ENCODE data around the gene ARHGAP6.
"Not testable (repeated sequence)": the region's sequence is repeated elsewhere in the genome, so short reads cannot be mapped to it uniquely, and the experiment has no call there.

The ARHGAP6 gene

DNA sequence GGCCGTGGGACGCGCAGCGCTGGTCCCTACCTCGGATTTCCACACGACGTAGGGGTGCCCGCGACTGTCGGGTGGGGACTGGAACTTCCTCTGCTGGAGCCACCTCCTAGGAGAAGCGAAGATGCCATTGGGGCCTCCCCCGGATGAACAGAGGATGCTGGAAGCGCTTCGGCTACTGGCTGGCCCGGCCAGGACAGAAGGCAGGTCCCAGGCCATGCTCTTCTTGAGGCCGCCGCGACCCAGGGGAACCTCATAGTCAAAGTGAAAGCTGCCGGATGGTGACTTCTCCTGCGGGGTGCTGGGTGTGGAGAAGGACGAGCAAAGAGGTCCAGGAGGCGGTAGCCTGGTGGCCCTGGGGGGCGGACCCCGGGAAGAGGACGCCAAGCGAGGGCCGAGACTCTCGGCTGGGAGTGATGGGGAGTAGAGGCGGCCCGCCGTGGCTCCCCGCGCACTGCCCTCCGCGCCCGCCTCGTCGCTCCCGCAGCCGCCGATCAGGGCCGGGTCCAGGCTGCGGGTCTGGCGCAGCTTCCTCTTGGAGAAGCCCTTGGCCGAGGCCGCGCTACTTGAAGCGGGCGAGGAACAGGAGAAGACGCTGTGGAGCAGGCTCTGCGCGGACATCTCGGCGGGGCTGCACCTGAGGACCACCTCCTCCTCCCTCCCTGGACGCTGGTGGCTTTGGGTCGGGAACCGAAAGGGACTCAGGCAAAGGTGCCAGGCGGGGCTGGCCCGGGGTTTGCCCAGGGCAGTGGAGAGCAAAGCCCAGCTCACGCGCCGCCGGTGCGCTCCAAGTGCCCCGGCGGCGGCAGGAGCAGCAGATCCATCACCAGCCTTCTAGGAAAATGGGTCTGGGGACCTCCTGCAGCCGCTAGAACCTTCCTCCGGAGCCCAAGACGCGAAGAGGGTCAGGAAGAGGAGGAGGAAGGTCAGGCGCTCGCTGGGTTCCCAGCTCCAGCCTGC lies 1.2 kb downstream of the ARHGAP6 start:
- no peaks in the 10 kb centered on the region for H3K36me3 Mint-ChIP-seq
- peak overlapping the region; percentile 30 for H3K4me3 Mint-ChIP-seq
- H3K27me3 Mint-ChIP-seq, result peaks cover 24% of the 10 kb centered on the region
- peaks cover 11% of the 10 kb centered on the region for H3K4me1 Mint-ChIP-seq
- H3K27ac Mint-ChIP-seq, result no peak overlapping the region
- no peaks in the 10 kb centered on the region for H3K9me3 Mint-ChIP-seq

GRCh38 chrX:11663875-11664210 lies 1.9 kb downstream of the ARHGAP6 start:
- Mint-ChIP-seq H3K36me3 (no peaks in the 10 kb centered on the region), H3K4me1 (peaks cover 11% of the 10 kb centered on the region), H3K9me3 (no peaks in the 10 kb centered on the region), H3K27me3 (peaks cover 24% of the 10 kb centered on the region), H3K4me3 (no peak overlapping the region), H3K27ac (no peak overlapping the region)

GRCh38 chrX:11655282-11656015 lies 10.3 kb downstream of the ARHGAP6 start:
- Mint-ChIP-seq H3K27me3 (peaks cover 3% of the 10 kb centered on the region), H3K36me3 (no peaks in the 10 kb centered on the region), H3K4me3 (no peak overlapping the region), H3K9me3 (no peaks in the 10 kb centered on the region), H3K4me1 (no peaks in the 10 kb centered on the region), H3K27ac (no peak overlapping the region)

- no peak overlapping the region for H3K27ac Mint-ChIP-seq
- no peaks in the 10 kb centered on the region for H3K4me1 Mint-ChIP-seq
- H3K9me3 Mint-ChIP-seq, result no peaks in the 10 kb centered on the region
- no peaks in the 10 kb centered on the region for H3K27me3 Mint-ChIP-seq
- H3K36me3 Mint-ChIP-seq, result no peaks in the 10 kb centered on the region
- H3K4me3 Mint-ChIP-seq, result no peak overlapping the region
Measured at GRCh38 chrX:11648705-11649519, 16.8 kb downstream of the ARHGAP6 start.

DNA sequence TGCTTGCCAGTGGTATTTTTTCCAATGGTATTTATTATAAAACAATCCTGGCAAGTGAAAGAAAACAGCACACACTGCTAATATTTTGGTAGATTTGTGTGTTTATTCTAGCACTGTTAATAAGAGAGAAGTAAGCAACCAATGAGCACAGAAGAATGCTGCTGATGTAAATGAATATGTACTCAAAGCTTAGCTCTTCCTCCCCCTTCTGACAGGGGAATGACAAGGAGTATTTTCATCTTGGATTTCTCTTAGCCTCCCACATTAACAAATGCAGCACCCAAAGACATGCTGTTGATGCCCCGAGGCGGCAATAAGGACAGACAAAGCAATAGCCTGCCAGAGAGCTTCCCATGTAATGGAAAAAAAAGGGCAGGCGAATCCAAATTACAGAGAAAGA lies 18.6 kb downstream of the ARHGAP6 start:
- no peaks in the 10 kb centered on the region for H3K9me3 Mint-ChIP-seq
- peaks cover 3% of the 10 kb centered on the region for H3K27me3 Mint-ChIP-seq
- no peaks in the 10 kb centered on the region for H3K36me3 Mint-ChIP-seq
- no peak overlapping the region for H3K4me3 Mint-ChIP-seq
- no peak overlapping the region for H3K27ac Mint-ChIP-seq
- H3K4me1 Mint-ChIP-seq, result no peaks in the 10 kb centered on the region

- H3K9me3 Mint-ChIP-seq, result no peaks in the 10 kb centered on the region
- no peak overlapping the region for H3K27ac Mint-ChIP-seq
- H3K4me3 Mint-ChIP-seq, result no peak overlapping the region
- H3K27me3 Mint-ChIP-seq, result peaks cover 7% of the 10 kb centered on the region
- H3K4me1 Mint-ChIP-seq, result no peaks in the 10 kb centered on the region
- H3K36me3 Mint-ChIP-seq, result no peaks in the 10 kb centered on the region
Measured at GRCh38 chrX:11641349-11642065, 24.2 kb downstream of the ARHGAP6 start.

DNA sequence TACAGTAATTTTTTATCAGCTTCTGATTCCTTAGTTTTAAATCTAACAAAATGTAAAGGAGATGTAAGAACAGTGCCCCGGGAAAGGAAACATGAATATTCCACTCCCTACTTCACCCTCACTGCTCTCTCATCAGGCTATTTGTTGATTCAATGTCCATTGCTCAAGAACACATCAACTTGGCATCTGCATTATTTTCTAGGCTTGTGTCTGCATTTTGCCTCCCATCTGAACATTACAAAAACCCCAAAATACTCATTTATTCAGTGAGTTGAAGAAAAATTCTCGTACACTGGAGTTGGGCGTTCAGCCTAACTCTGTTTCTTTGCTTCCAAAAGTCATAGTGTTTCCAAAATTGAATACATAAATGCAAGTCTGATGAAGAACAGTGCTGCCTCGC lies 25.6 kb downstream of the ARHGAP6 start:
- Mint-ChIP-seq H3K4me1 (no peaks in the 10 kb centered on the region), H3K4me3 (no peak overlapping the region), H3K36me3 (no peaks in the 10 kb centered on the region), H3K27me3 (peaks cover 7% of the 10 kb centered on the region), H3K27ac (no peak overlapping the region), H3K9me3 (no peaks in the 10 kb centered on the region)

- H3K9me3 Mint-ChIP-seq, result no peaks in the 10 kb centered on the region
- H3K27ac Mint-ChIP-seq, result no peak overlapping the region
- H3K4me1 Mint-ChIP-seq, result no peaks in the 10 kb centered on the region
- no peaks in the 10 kb centered on the region for H3K27me3 Mint-ChIP-seq
- H3K4me3 Mint-ChIP-seq, result no peak overlapping the region
- H3K36me3 Mint-ChIP-seq, result no peaks in the 10 kb centered on the region
Measured at GRCh38 chrX:11632732-11633131, 33.0 kb downstream of the ARHGAP6 start.

GRCh38 chrX:11629593-11630211 lies 36.0 kb downstream of the ARHGAP6 start:
- H3K9me3 Mint-ChIP-seq, result no peaks in the 10 kb centered on the region
- no peak overlapping the region for H3K4me3 Mint-ChIP-seq
- no peaks in the 10 kb centered on the region for H3K4me1 Mint-ChIP-seq
- no peak overlapping the region for H3K27ac Mint-ChIP-seq
- H3K27me3 Mint-ChIP-seq, result no peaks in the 10 kb centered on the region
- H3K36me3 Mint-ChIP-seq, result no peaks in the 10 kb centered on the region

GRCh38 chrX:11628399-11628798 lies 37.3 kb downstream of the ARHGAP6 start:
- H3K4me1 Mint-ChIP-seq, result no peaks in the 10 kb centered on the region
- H3K4me3 Mint-ChIP-seq, result no peak overlapping the region
- no peaks in the 10 kb centered on the region for H3K36me3 Mint-ChIP-seq
- H3K9me3 Mint-ChIP-seq, result no peaks in the 10 kb centered on the region
- peaks cover 2% of the 10 kb centered on the region for H3K27me3 Mint-ChIP-seq
- H3K27ac Mint-ChIP-seq, result no peak overlapping the region

DNA sequence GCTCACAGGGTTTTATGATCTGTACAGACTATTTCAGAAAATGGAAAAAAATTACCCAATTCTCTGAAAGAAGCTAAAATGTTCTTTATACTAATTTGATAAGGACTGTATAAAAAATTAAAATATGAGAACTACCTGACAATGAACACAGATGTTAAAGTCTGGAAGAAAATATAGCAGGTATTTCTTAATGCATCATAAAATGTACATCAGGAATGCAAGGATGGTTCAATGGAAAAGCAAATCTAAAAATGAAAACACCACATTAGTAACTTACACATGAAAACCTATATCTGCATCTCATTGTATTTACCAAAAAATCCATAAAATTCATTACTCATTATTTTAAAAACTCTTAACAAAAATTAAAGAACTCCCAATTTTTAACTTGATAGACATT lies 39.4 kb downstream of the ARHGAP6 start:
- Mint-ChIP-seq H3K9me3 (no peaks in the 10 kb centered on the region), H3K27ac (no peak overlapping the region), H3K27me3 (peaks cover 2% of the 10 kb centered on the region), H3K4me1 (no peaks in the 10 kb centered on the region), H3K36me3 (no peaks in the 10 kb centered on the region), H3K4me3 (no peak overlapping the region)

- Mint-ChIP-seq H3K4me3 (no peak overlapping the region), H3K36me3 (no peaks in the 10 kb centered on the region), H3K4me1 (no peaks in the 10 kb centered on the region), H3K9me3 (peaks cover 4% of the 10 kb centered on the region), H3K27me3 (peaks cover 7% of the 10 kb centered on the region), H3K27ac (no peak overlapping the region)
Measured at GRCh38 chrX:11619441-11619840, 46.3 kb downstream of the ARHGAP6 start.

DNA sequence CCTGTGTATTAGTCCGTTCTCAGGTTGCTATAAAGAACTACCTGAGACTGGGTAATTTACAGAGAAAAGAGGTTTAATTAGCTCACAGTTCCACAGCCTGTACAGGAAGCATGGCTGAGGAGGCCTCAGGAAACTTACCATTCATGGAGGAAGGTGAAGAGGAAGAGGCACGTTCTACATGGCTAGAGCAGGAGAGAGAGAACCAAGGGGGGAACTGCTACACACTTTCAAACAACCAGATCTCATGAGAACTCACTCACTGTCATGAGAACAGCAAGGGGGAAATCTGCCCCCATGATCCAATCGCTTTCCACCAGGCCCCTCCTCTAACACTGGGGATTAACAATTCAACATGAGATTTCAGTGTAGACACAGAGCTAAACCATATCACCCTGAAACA lies 51.5 kb downstream of the ARHGAP6 start:
- H3K4me1 Mint-ChIP-seq, H3K4me3 Mint-ChIP-seq, H3K36me3 Mint-ChIP-seq, H3K9me3 Mint-ChIP-seq, H3K27me3 Mint-ChIP-seq, H3K27ac Mint-ChIP-seq: not testable (repeated sequence)

GRCh38 chrX:11611965-11612364 lies 53.8 kb downstream of the ARHGAP6 start:
- Mint-ChIP-seq H3K27me3 (peaks cover 6% of the 10 kb centered on the region), H3K4me1 (no peaks in the 10 kb centered on the region), H3K4me3 (no peak overlapping the region), H3K27ac (no peak overlapping the region), H3K36me3 (no peaks in the 10 kb centered on the region), H3K9me3 (no peaks in the 10 kb centered on the region)

- no peaks in the 10 kb centered on the region for H3K9me3 Mint-ChIP-seq
- no peaks in the 10 kb centered on the region for H3K4me1 Mint-ChIP-seq
- H3K4me3 Mint-ChIP-seq, result no peak overlapping the region
- H3K27ac Mint-ChIP-seq, result no peak overlapping the region
- H3K27me3 Mint-ChIP-seq, result peaks cover 6% of the 10 kb centered on the region
- no peaks in the 10 kb centered on the region for H3K36me3 Mint-ChIP-seq
Measured at GRCh38 chrX:11611161-11611560, 54.6 kb downstream of the ARHGAP6 start.

All from activated naive CD4-positive, alpha-beta T cell treated with anti-CD3 and anti-CD28 coated beads, Interleukin-2, amount 50 U/mL, for 24 hours (primary cell).